H1 (cell line): ENCODE results near the gene PRKAA1. TPM values are rescaled to one million over a fixed set of nuclear protein-coding genes. Genes with fewer than 3 reads are reported as not detected.
A peak's percentile ranks its signal among the peaks of the same experiment; 100 is the strongest.

Source experiments
- CTCF ChIA-PET: fragments of 300-600 bp; sonication (Branson Sonifier 250); formaldehyde crosslinking; loops from one replicate; lab custom pipeline; 2021; ENCODE audit not compliant: partially characterized antibody; lab: Charles Lee
- POLR2A ChIA-PET: fragments of 300-600 bp; sonication (Branson Sonifier 250); formaldehyde crosslinking; loops from one replicate; lab custom pipeline; 2021; ENCODE audit warnings: inconsistent platforms; ENCODE audit not compliant: partially characterized antibody; lab: Charles Lee
- DNase-seq, 2 experiments: peaks; one replicate each; pipeline versions ENCODE4 v3.0.0 to v3.0.0-alpha.2; 2010 to 2022; ENCODE audit warnings: low spot score in 2 of 2, low read depth in 1 of 2, mixed read lengths in 1 of 2
- FAIRE-seq: peaks from 2 replicates; lab custom pipeline; 2011; peaks lifted over from hg19 to GRCh38; lab: Jason Lieb, UNC
- H2AFZ ChIP-seq: 2 replicates; pipeline ENCODE4 v1.8.1; 2012; ENCODE audit warnings: low read length, inconsistent platforms
- H2AK5ac ChIP-seq: 2 replicates; pipeline ENCODE4 v1.6.1; 2013; ENCODE audit warnings: low read depth, low read length
- H2BK120ac ChIP-seq: replicated peaks from 2 replicates; pipeline ENCODE3; 2013; ENCODE audit warnings: low read depth, low read length, inconsistent platforms
- H2BK12ac ChIP-seq: 2 replicates; pipeline ENCODE4 v1.6.1; 2013; ENCODE audit warnings: low read depth, low read length
- H2BK15ac ChIP-seq: 2 replicates; pipeline ENCODE4 v1.6.1; 2013; ENCODE audit warnings: low read length
- H2BK20ac ChIP-seq: 2 replicates; pipeline ENCODE4 v1.6.1; 2013; ENCODE audit warnings: low read length
- H2BK5ac ChIP-seq: 2 replicates; pipeline ENCODE4 v1.6.1; 2013; ENCODE audit warnings: low read depth, low read length
- H3K14ac ChIP-seq: 2 replicates; pipeline ENCODE4 v1.6.1; 2013; ENCODE audit warnings: inconsistent platforms; ENCODE audit not compliant: insufficient read length
- H3K18ac ChIP-seq: 2 replicates; pipeline ENCODE4 v1.6.1; 2013; ENCODE audit warnings: low read length; ENCODE audit errors: extremely low read depth
- H3K23ac ChIP-seq: 2 replicates; pipeline ENCODE4 v1.6.1; 2013; ENCODE audit warnings: inconsistent platforms; ENCODE audit not compliant: insufficient read length
- H3K23me2 ChIP-seq: 2 replicates; pipeline ENCODE4 v1.6.1; 2013; ENCODE audit warnings: low read depth, low read length
- H3K27ac ChIP-seq: 2 replicates; pipeline ENCODE4 v1.6.1; 2011; ENCODE audit warnings: low read depth, low read length, inconsistent platforms
- H3K27me3 ChIP-seq, 4 experiments: replicated peaks in 1 of 4; 1 replicate in 1 of 4; 2 replicates in 3 of 4; pipeline versions ENCODE4 v1.6.1 to v1.8.1; 2011 to 2013; ENCODE audit warnings: low read length in 3 of 4, mild to moderate bottlenecking in 3 of 4, inconsistent platforms in 2 of 4, mixed read lengths in 2 of 4, moderate library complexity in 1 of 4; ENCODE audit not compliant: control insufficient read depth in 3 of 4, insufficient read depth in 3 of 4; ENCODE audit errors: extremely low read depth in 1 of 4
- H3K36me3 ChIP-seq, 4 experiments: 2 replicates each; pipeline versions ENCODE4 v1.6.1 to v1.8.1; 2011 to 2013; ENCODE audit warnings: mild to moderate bottlenecking in 4 of 4, low read length in 3 of 4, moderate library complexity in 2 of 4, control low read depth in 1 of 4, inconsistent platforms in 1 of 4; ENCODE audit not compliant: insufficient read depth in 4 of 4, control insufficient read depth in 2 of 4
- H3K4ac ChIP-seq: replicated peaks from 2 replicates; pipeline ENCODE3; 2013; ENCODE audit warnings: low read length, low read depth, mixed read lengths, inconsistent platforms; ENCODE audit not compliant: insufficient read length
- H3K4me1 ChIP-seq, 4 experiments: replicated peaks in 1 of 4; 1 replicate in 1 of 4; 2 replicates in 3 of 4; pipeline versions ENCODE4 v1.6.1 to v1.8.1; 2011 to 2013; ENCODE audit warnings: low read length in 3 of 4, inconsistent platforms in 2 of 4, mixed read lengths in 1 of 4; ENCODE audit not compliant: insufficient read depth in 4 of 4, control insufficient read depth in 3 of 4
- H3K4me2 ChIP-seq, 2 experiments: 2 replicates each; pipeline versions ENCODE4 v1.6.1 to v1.8.1; 2011 to 2013; ENCODE audit warnings: low read depth in 2 of 2, low read length in 2 of 2, control low read depth in 1 of 2, inconsistent platforms in 1 of 2, mild to moderate bottlenecking in 1 of 2; ENCODE audit not compliant: insufficient read depth in 1 of 2
- H3K4me3 ChIP-seq, 4 experiments: fragments of 200-600, 300-600 bp in 1 of 4; sonication (generic), shearing (Covaris generic), sonication (Bioruptor Twin) in 1 of 4; 2 replicates each; pipeline versions ENCODE4 v1.5.1 to v1.8.1; 2011 to 2016; ENCODE audit warnings: low read length in 4 of 4, low read depth in 3 of 4, control low read depth in 2 of 4, inconsistent platforms in 2 of 4, mild to moderate bottlenecking in 2 of 4, mixed read lengths in 1 of 4, moderate library complexity in 1 of 4; ENCODE audit not compliant: insufficient read depth in 2 of 4; ENCODE audit errors: extremely low read depth in 1 of 4
- H3K56ac ChIP-seq: replicated peaks from 2 replicates; pipeline ENCODE3; 2013; ENCODE audit warnings: low read depth, mild to moderate bottlenecking, mixed read lengths, low read length, inconsistent platforms; ENCODE audit not compliant: insufficient read length
- H3K79me1 ChIP-seq: 2 replicates; pipeline ENCODE4 v1.6.1; 2013; ENCODE audit warnings: low read depth, low read length, control low read depth
- H3K79me2 ChIP-seq, 2 experiments: 2 replicates each; pipeline versions ENCODE4 v1.6.1 to v1.8.1; 2012 to 2013; ENCODE audit warnings: low read length in 2 of 2, mild to moderate bottlenecking in 2 of 2, inconsistent platforms in 1 of 2; ENCODE audit not compliant: insufficient read depth in 2 of 2, control insufficient read depth in 1 of 2
- H3K9ac ChIP-seq, 4 experiments: replicated peaks in 1 of 4; 1 replicate in 1 of 4; 2 replicates in 3 of 4; pipeline versions ENCODE4 v1.6.1 to v1.8.1; 2011 to 2013; ENCODE audit warnings: low read depth in 3 of 4, low read length in 3 of 4, control low read depth in 2 of 4, mild to moderate bottlenecking in 2 of 4, moderate library complexity in 2 of 4, inconsistent platforms in 1 of 4; ENCODE audit errors: extremely low read depth in 1 of 4
- H3K9me3 ChIP-seq, 2 experiments: 2 replicates each; pipeline versions ENCODE4 v1.6.1 to v1.8.1; 2012 to 2013; ENCODE audit warnings: mild to moderate bottlenecking in 2 of 2, moderate library complexity in 2 of 2, control low read depth in 1 of 2, inconsistent platforms in 1 of 2, low read depth in 1 of 2, low read length in 1 of 2, mixed read lengths in 1 of 2; ENCODE audit not compliant: insufficient read depth in 2 of 2
- H4K20me1 ChIP-seq, 2 experiments: replicated peaks in 1 of 2; 2 replicates each; pipeline versions ENCODE3 to v1.8.1; 2011 to 2013; ENCODE audit warnings: inconsistent platforms in 2 of 2, low read length in 2 of 2, mild to moderate bottlenecking in 1 of 2; ENCODE audit not compliant: insufficient read depth in 2 of 2, control insufficient read depth in 1 of 2
- H4K5ac ChIP-seq: 2 replicates; pipeline ENCODE4 v1.6.1; 2013; ENCODE audit warnings: low read length, low read depth, mixed read lengths, inconsistent platforms; ENCODE audit not compliant: insufficient read length
- H4K8ac ChIP-seq: 2 replicates; pipeline ENCODE4 v1.8.0; 2013; ENCODE audit warnings: mild to moderate bottlenecking, moderate library complexity, low read length, inconsistent platforms; ENCODE audit not compliant: insufficient read depth; ENCODE audit errors: extremely low read depth
- H4K91ac ChIP-seq: replicated peaks from 2 replicates; pipeline ENCODE3; 2013; ENCODE audit warnings: low read length, mixed read lengths, inconsistent platforms; ENCODE audit not compliant: insufficient read length
- BRCA1 ChIP-seq: IDR thresholded peaks from 2 replicates; pipeline ENCODE4 v1.6.1; 2012; ENCODE audit warnings: low read depth, low read length, improper control_type of control experiment
- CREB1 ChIP-seq: IDR thresholded peaks from 2 replicates; pipeline ENCODE4 v1.6.1; 2012; ENCODE audit warnings: inconsistent platforms
- FOSL1 ChIP-seq: IDR thresholded peaks from 2 replicates; pipeline ENCODE4 v1.6.1; 2011; ENCODE audit warnings: mild to moderate bottlenecking, low read depth, low read length, moderate library complexity; ENCODE audit not compliant: insufficient read depth
- JUN ChIP-seq: IDR thresholded peaks from 2 replicates; pipeline ENCODE4 v1.6.1; 2011; ENCODE audit warnings: low read depth, mild to moderate bottlenecking, improper control_type of control experiment, low read length
- JUND ChIP-seq: IDR thresholded peaks from 2 replicates; pipeline ENCODE4 v1.6.1; 2011; ENCODE audit warnings: mild to moderate bottlenecking, improper control_type of control experiment, low read length
- KDM1A ChIP-seq: fragments of 200-600, 300-600 bp; sonication (generic); IDR thresholded peaks from 2 replicates; pipeline ENCODE4 v1.7.1; 2016; ENCODE audit warnings: mild to moderate bottlenecking, low read length, borderline replicate concordance
- KDM4A ChIP-seq: IDR thresholded peaks from one replicate; pipeline ENCODE4 v1.7.1; 2012; ENCODE audit warnings: low read depth, mild to moderate bottlenecking, moderate library complexity, low read length, inconsistent platforms; ENCODE audit not compliant: severe bottlenecking
- KDM5A ChIP-seq: fragments of 200-600 bp; IDR thresholded peaks from 2 replicates; pipeline ENCODE4 v1.7.1; 2012; ENCODE audit warnings: mild to moderate bottlenecking, low read length, inconsistent platforms, mixed read lengths
- NANOG ChIP-seq: IDR thresholded peaks from 2 replicates; pipeline ENCODE4 v1.6.1; 2011; ENCODE audit warnings: low read length, low read depth, mild to moderate bottlenecking, inconsistent platforms; ENCODE audit not compliant: insufficient read depth, poor library complexity, severe bottlenecking
- RXRA ChIP-seq: IDR thresholded peaks from 2 replicates; pipeline ENCODE4 v1.6.1; 2011; ENCODE audit warnings: low read depth, mild to moderate bottlenecking, low read length, moderate library complexity; ENCODE audit not compliant: insufficient read depth
- SUZ12 ChIP-seq: fragments of 200-600 bp; sonication (generic); IDR thresholded peaks from 2 replicates; pipeline ENCODE4 v1.6.1; 2012; ENCODE audit warnings: mild to moderate bottlenecking, inconsistent platforms, low read length, moderate library complexity, mixed read lengths
- TCF12 ChIP-seq: IDR thresholded peaks from 2 replicates; pipeline ENCODE4 v1.6.1; 2011; ENCODE audit warnings: low read depth, mild to moderate bottlenecking, low read length
- YY1 ChIP-seq: IDR thresholded peaks from 2 replicates; pipeline ENCODE4 v1.6.1; 2011; ENCODE audit warnings: low read depth, mild to moderate bottlenecking, low read length
- WGBS, 2 experiments: shearing (Covaris generic) in 1 of 2; methylation state at CpG; one replicate each; pipeline versions ENCODE4 v1.1.6 to v1.1.7; 2013 to 2015; ENCODE audit warnings: low lambda C conversion rate in 2 of 2, mixed read lengths in 2 of 2, inconsistent platforms in 1 of 2, low coverage in 1 of 2, missing lambda C conversion rate in 1 of 2; ENCODE audit not compliant: insufficient replicate concordance in 2 of 2, insufficient coverage in 1 of 2, insufficient read length in 1 of 2; ENCODE audit errors: extremely low coverage in 1 of 2, missing lambda C conversion rate in 1 of 2; 5-methylcytosine and 5-hydroxymethylcytosine counted together
- polyA plus RNA-seq, 7 experiments: library from polyadenylated mRNA; depleted of rRNA in 3 of 7; stranded (reverse) in 5 of 7; unstranded in 2 of 7; fragments of >200 nt in 5 of 7; fragments of 200-250 nt in 2 of 7; gene quantifications; 1 replicate in 5 of 7; 2 replicates in 1 of 7; 4 replicates in 1 of 7; pipeline versions ENCODE4 v1.2.1 to v1.2.3, GENCODE V29; 2011 to 2013; ENCODE audit warnings: missing spikeins in 2 of 7, mixed read lengths in 2 of 7
- total RNA-seq: library from RNA; stranded (reverse); fragmentation: NEBNext Ultra II Directional; extraction: Animal tissue kit (Norgen Biotek cat#: 25700); gene quantifications from 2 replicates; pipeline ENCODE4 v1.2.1, GENCODE V29; 2021
- TF ChIP-seq, protein P1 (sequence below): IDR thresholded peaks from 2 replicates; pipeline ENCODE4 v1.6.1; 2012; ENCODE audit warnings: inconsistent platforms

The PRKAA1 gene
- total and polyA plus RNA-seq, 2 of the 8 experiments (the other 6 are each of a cell fraction or from before 2014, with no cell fraction given): 10.4 to 33.1 TPM

- ChIA-PET CTCF (interaction anchor here (1.3 to 2.3 kb wide), 4 partner anchors 9 to 77 kb away, joined by 3 to 10 read pairs (median 4); partner anchors contain the start of gene TTC33), POLR2A (interaction anchor here (0.8 to 16.9 kb wide), 21 partner anchors 9 to 221 kb away, joined by 3 to 372 read pairs (median 4); partner anchors contain the start of gene CARD6)
- Histone ChIP-seq H4K91ac (no peak overlapping the region), H2BK5ac (no peak overlapping the region), H3K79me2 (peaks cover 17 to 47% of the 10 kb centered on the region in 2 experiments), H3K23ac (no peak overlapping the region), H3K9me3 (no peaks in the 10 kb centered on the region), H3K27ac (no peak overlapping the region), H3K4me3 (peak overlapping the region in 1 of 4 experiments; percentile 85; a peak in 2 of 8 replicates), H3K23me2 (peaks cover 8% of the 10 kb centered on the region), H3K18ac (no peak overlapping the region), H3K4me1 (peaks cover 0 to 7% (median 1%) of the 10 kb centered on the region in 4 experiments; a peak in 2 of 7 replicates), H3K36me3 (peaks cover 45 to 72% (median 68%) of the 10 kb centered on the region in 4 experiments), H4K8ac (no peak overlapping the region), H3K4ac (no peak overlapping the region), H2BK12ac (no peak overlapping the region), H2AFZ (no peak overlapping the region), H4K5ac (no peak overlapping the region), H3K9ac (peak overlapping the region in 1 of 4 experiments; percentile 40; a peak in 1 of 7 replicates), H4K20me1 (peaks cover 11 to 31% of the 10 kb centered on the region in 2 experiments), H3K79me1 (0 out of 2 replicates have a peak, but pooled peaks cover 2% of the 10 kb centered on the region), H2BK15ac (no peak overlapping the region), H3K27me3 (no peaks in the 10 kb centered on the region), H2AK5ac (no peak overlapping the region), H3K56ac (no peak overlapping the region), H2BK20ac (no peak overlapping the region), H2BK120ac (no peak overlapping the region), H3K4me2 (peak overlapping the region in 1 of 2 experiments; percentile 86; a peak in 2 of 4 replicates), H3K14ac (no peak overlapping the region)
- WGBS, 2 experiments: 87% methylated on average over 4 of the region's 4 CpGs; no CpG with 5 or more reads in 1 of the 2 experiments
- FAIRE-seq (no peak), DNase-seq (no peak)
- no peak for TF ChIP-seq YY1
- TF ChIP-seq KDM1A: no peak
- no peak for TF ChIP-seq JUND
- TF ChIP-seq KDM5A: no peak
- TF ChIP-seq KDM4A: no peak
- TF ChIP-seq JUN: no peak
- TF ChIP-seq BRCA1: no peak
- TF ChIP-seq CREB1: no peak
- TF ChIP-seq, protein P1, sequence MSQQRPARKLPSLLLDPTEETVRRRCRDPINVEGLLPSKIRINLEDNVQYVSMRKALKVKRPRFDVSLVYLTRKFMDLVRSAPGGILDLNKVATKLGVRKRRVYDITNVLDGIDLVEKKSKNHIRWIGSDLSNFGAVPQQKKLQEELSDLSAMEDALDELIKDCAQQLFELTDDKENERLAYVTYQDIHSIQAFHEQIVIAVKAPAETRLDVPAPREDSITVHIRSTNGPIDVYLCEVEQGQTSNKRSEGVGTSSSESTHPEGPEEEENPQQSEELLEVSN: no peak
- no peak for TF ChIP-seq TCF12
- no peak for TF ChIP-seq FOSL1
- TF ChIP-seq NANOG: no peak
- TF ChIP-seq SUZ12: no peak
- no peak for TF ChIP-seq RXRA
These were observed 34.2 kb upstream of the PRKAA1 start for GRCh38 chr5:40832345-40832744.
